Endodermal cell (in vitro differentiated cells): Measurements from ENCODE around the gene CASK. TPM values are rescaled to one million over a fixed set of nuclear protein-coding genes. Genes with fewer than 3 reads are reported as not detected.

Experiments
- DNase-seq: peaks from one replicate; pipeline ENCODE4 v3.0.0-alpha.2; 2017
- H3K27ac ChIP-seq: 2 replicates; pipeline ENCODE4 v1.5.1; 2013; ENCODE audit warnings: mild to moderate bottlenecking, low read depth, low read length, moderate library complexity
- H3K27me3 ChIP-seq: 2 replicates; pipeline ENCODE4 v1.6.1; 2013; ENCODE audit warnings: mild to moderate bottlenecking, low read length, moderate library complexity; ENCODE audit not compliant: insufficient read depth, control insufficient read depth, poor library complexity, severe bottlenecking
- H3K36me3 ChIP-seq: 2 replicates; pipeline ENCODE4 v1.7.0; 2013; ENCODE audit warnings: mild to moderate bottlenecking, low read length, moderate library complexity; ENCODE audit not compliant: control insufficient read depth, insufficient read depth
- H3K4me1 ChIP-seq: one replicate; pipeline ENCODE4 v1.7.0; 2013; ENCODE audit warnings: low read length; ENCODE audit not compliant: control insufficient read depth, insufficient read depth
- H3K4me3 ChIP-seq: 2 replicates; pipeline ENCODE4 v1.5.1; 2013; ENCODE audit warnings: mild to moderate bottlenecking, low read length, moderate library complexity
- H3K9ac ChIP-seq: 2 replicates; pipeline ENCODE4 v1.6.1; 2013; ENCODE audit warnings: mild to moderate bottlenecking, low read length, moderate library complexity; ENCODE audit not compliant: poor library complexity, severe bottlenecking; ENCODE audit errors: extremely low read depth
- H3K9me3 ChIP-seq: 2 replicates; pipeline ENCODE4 v1.6.1; 2013; ENCODE audit warnings: mild to moderate bottlenecking, low read length, moderate library complexity; ENCODE audit not compliant: control insufficient read depth
- H3K27ac Mint-ChIP-seq: 2 replicates; pipeline ENCODE4 v1.8.0; 2020; ENCODE audit warnings: mixed read lengths
- H3K27me3 Mint-ChIP-seq: 2 replicates; pipeline ENCODE4 v1.8.0; 2021; ENCODE audit warnings: mild to moderate bottlenecking, mixed read lengths; ENCODE audit not compliant: insufficient read depth
- H3K36me3 Mint-ChIP-seq: 2 replicates; pipeline ENCODE4 v1.8.0; 2020; ENCODE audit warnings: low read depth, mixed read lengths
- H3K4me1 Mint-ChIP-seq: 2 replicates; pipeline ENCODE4 v1.8.0; 2020; ENCODE audit warnings: mixed read lengths
- H3K4me3 Mint-ChIP-seq: 2 replicates; pipeline ENCODE4 v1.8.0; 2020; ENCODE audit warnings: mild to moderate bottlenecking, moderate library complexity, mixed read lengths
- H3K9me3 Mint-ChIP-seq: 2 replicates; pipeline ENCODE4 v1.8.0; 2020; ENCODE audit warnings: mild to moderate bottlenecking, mixed read lengths
- CTCF ChIP-seq: fragments of 200-600 bp; sonication (generic); conservative IDR thresholded peaks from 2 replicates; pipeline ENCODE4 v1.5.0; 2021; ENCODE audit warnings: antibody characterized with exemption, mild to moderate bottlenecking
- WGBS, 2 experiments: methylation state at CpG; one replicate each; pipeline versions ENCODE4 v1.1.5 to v1.1.7; 2013; ENCODE audit warnings: missing lambda C conversion rate in 2 of 2, mixed read lengths in 1 of 2; ENCODE audit not compliant: insufficient coverage in 1 of 2, insufficient read length in 1 of 2; 5-methylcytosine and 5-hydroxymethylcytosine counted together
- total RNA-seq, 2 donors: library from RNA; stranded (reverse); fragmentation: NEBNext Ultra II Directional in 1 of 2; extraction: Animal tissue kit (Norgen Biotek cat#: 25700) in 1 of 2; gene quantifications; 2 replicates in 1 of 2; 3 replicates in 1 of 2; pipeline ENCODE4 v1.2.1, GENCODE V29; 2021

CASK gene
- total RNA-seq, 2 donors from 2014 or later, result 79.1 to 87.1 TPM

GRCh38 chrX:41828826-41829225 lies 94.5 kb downstream of the CASK start:
- no peak for TF ChIP-seq CTCF
- no peak overlapping the region for H3K27ac ChIP-seq
- Mint-ChIP-seq H3K4me3 (no peak overlapping the region), H3K36me3 (peaks cover 6% of the 10 kb centered on the region), H3K9me3 (peaks cover 41% of the 10 kb centered on the region), H3K4me1 (peaks cover 22% of the 10 kb centered on the region), H3K27ac (no peak overlapping the region), H3K27me3 (no peaks in the 10 kb centered on the region)
- H3K4me1 ChIP-seq, result no peaks in the 10 kb centered on the region
- H3K36me3 ChIP-seq, result no peaks in the 10 kb centered on the region
- no peaks in the 10 kb centered on the region for H3K27me3 ChIP-seq
- no peaks in the 10 kb centered on the region for H3K9me3 ChIP-seq
- DNase-seq, result no peak
- no peak overlapping the region for H3K9ac ChIP-seq
- 95% methylated on average over 1 of the region's 1 CpG; no CpG with 5 or more reads in 1 of the 2 experiments for WGBS, 2 experiments
- no peak overlapping the region for H3K4me3 ChIP-seq

- Mint-ChIP-seq H3K4me1 (peaks cover 28% of the 10 kb centered on the region), H3K4me3 (no peak overlapping the region), H3K9me3 (peaks cover 47% of the 10 kb centered on the region), H3K27me3 (no peaks in the 10 kb centered on the region), H3K36me3 (peaks cover 6% of the 10 kb centered on the region), H3K27ac (no peak overlapping the region)
- Histone ChIP-seq H3K36me3 (no peaks in the 10 kb centered on the region), H3K9ac (no peak overlapping the region), H3K9me3 (no peaks in the 10 kb centered on the region), H3K27ac (no peak overlapping the region), H3K27me3 (no peaks in the 10 kb centered on the region), H3K4me3 (no peak overlapping the region), H3K4me1 (no peaks in the 10 kb centered on the region)
- DNase-seq, result no peak
- no peak for TF ChIP-seq CTCF
These were observed 95.5 kb downstream of the CASK start for GRCh38 chrX:41827886-41828285.

GRCh38 chrX:41825796-41826195 lies 97.6 kb downstream of the CASK start:
- DNase-seq, result no peak
- H3K9me3 ChIP-seq, result peaks cover 6% of the 10 kb centered on the region
- H3K4me3 ChIP-seq, result no peak overlapping the region
- no peaks in the 10 kb centered on the region for H3K27me3 ChIP-seq
- H3K9me3 Mint-ChIP-seq, result peaks cover 57% of the 10 kb centered on the region
- TF ChIP-seq CTCF, result no peak
- H3K27ac Mint-ChIP-seq, result no peak overlapping the region
- H3K4me3 Mint-ChIP-seq, result no peak overlapping the region
- no peaks in the 10 kb centered on the region for H3K27me3 Mint-ChIP-seq
- no peaks in the 10 kb centered on the region for H3K4me1 ChIP-seq
- WGBS, 2 experiments, result 88% methylated on average over 1 of the region's 2 CpGs; no CpG with 5 or more reads in 1 of the 2 experiments
- H3K4me1 Mint-ChIP-seq, result peaks cover 29% of the 10 kb centered on the region
- H3K36me3 Mint-ChIP-seq, result peaks cover 3% of the 10 kb centered on the region
- H3K36me3 ChIP-seq, result no peaks in the 10 kb centered on the region
- no peak overlapping the region for H3K27ac ChIP-seq
- H3K9ac ChIP-seq, result no peak overlapping the region
